ENCODE measurements around the gene WWC1.

WWC1 gene

GRCh38 chr5:168317096-168317520, 25.7 kb downstream of the WWC1 start:
- TF ChIP-seq CTCF (IDR thresholded peaks at IDR 0.05; ENCODE audit: low read depth, low read length): no peak

GRCh38 chr5:168317521-168318147, 26.2 kb downstream of the WWC1 start:
- no peak for TF ChIP-seq CTCF (IDR thresholded peaks at IDR 0.05; ENCODE audit: low read depth, low read length)

More at GRCh38 chr5:168317096-168317520, 25.7 kb downstream of the WWC1 start:
- no peak overlapping the region for H3K4me3 ChIP-seq (ENCODE audit: low read depth, low read length)

GRCh38 chr5:168318240-168318639, 26.8 kb downstream of the WWC1 start:
- no peak overlapping the region for H3K4me3 ChIP-seq (ENCODE audit: low read depth, low read length)
- TF ChIP-seq CTCF (IDR thresholded peaks at IDR 0.05; ENCODE audit: low read depth, low read length): no peak

More at GRCh38 chr5:168317521-168318147, 26.2 kb downstream of the WWC1 start:
- no peak overlapping the region for H3K4me3 ChIP-seq (ENCODE audit: low read depth, low read length)

GRCh38 chr5:168319774-168320173, 28.3 kb downstream of the WWC1 start:
- no peak overlapping the region for H3K4me3 ChIP-seq (ENCODE audit: low read depth, low read length)
- no peak for TF ChIP-seq CTCF (IDR thresholded peaks at IDR 0.05; ENCODE audit: low read depth, low read length)

GRCh38 chr5:168320805-168321204, 29.4 kb downstream of the WWC1 start:
- H3K4me3 ChIP-seq (ENCODE audit: low read depth, low read length): no peak overlapping the region
- no peak for TF ChIP-seq CTCF (IDR thresholded peaks at IDR 0.05; ENCODE audit: low read depth, low read length)

DNA sequence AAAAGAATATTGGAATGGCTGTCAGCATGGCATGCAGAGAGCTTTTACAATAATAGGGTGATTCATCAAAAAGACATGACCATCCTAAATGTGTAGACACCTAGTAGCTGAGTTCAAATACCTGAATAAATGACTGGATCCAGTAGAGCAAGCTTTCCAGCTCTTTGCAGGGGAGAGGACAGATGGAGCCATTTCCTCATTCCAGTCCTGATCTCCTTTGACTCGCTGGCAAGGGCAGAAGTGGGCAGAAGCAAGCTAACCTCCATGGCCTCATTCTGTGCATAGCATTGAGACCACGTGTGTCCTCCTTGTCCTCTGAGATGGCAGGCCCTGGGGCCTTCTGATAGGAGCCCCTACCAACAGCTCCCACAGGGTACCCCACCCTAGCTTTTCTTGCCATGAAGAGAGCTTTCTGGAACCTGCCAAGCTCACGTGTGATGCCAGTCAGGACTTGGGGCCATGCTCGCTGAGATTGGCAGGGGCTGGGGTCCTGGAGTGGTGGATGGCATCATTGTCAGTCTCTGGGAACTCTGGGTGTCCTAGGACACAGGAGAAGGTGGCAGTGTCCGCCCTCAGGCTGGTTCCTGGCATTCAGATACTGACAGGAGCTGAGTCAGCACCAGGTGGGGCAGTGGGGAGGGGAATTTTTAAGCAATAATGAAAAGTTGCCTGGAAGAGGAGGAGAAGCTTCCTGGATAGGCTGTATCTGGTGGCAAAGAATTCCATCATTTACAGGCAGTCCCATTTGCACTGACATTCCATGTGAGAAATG, 33.6 kb downstream of the WWC1 start:
- no peak overlapping the region for H3K4me3 ChIP-seq (ENCODE audit: low read depth, low read length)
- TF ChIP-seq CTCF (IDR thresholded peaks at IDR 0.05; ENCODE audit: low read depth, low read length): no peak

DNA sequence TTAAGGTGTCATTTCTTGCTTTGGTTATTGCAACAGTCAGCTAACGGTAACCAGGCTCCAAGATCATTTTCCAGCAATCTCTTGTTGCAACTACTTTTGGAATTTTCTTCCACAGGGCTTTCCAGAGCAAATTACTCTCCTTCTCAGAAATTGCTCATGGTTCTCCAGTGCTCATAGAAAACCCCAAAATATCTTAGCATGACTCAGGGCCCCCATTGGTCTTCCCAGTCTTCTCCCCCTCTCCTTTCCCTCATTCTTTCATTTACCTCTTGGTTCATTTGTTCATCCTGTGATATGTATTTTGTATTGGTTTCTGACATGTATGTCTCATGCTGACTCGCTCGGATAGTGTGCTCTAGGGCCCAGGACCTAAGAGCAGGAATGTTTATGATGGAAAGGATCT, 35.6 kb downstream of the WWC1 start:
- no peak for TF ChIP-seq CTCF (IDR thresholded peaks at IDR 0.05; ENCODE audit: low read depth, low read length)
- no peak overlapping the region for H3K4me3 ChIP-seq (ENCODE audit: low read depth, low read length)
